Small intestine (tissue), 7 donors: ENCODE measurements around the gene HDDC3. TPM values are rescaled to one million over a fixed set of nuclear protein-coding genes. Genes with fewer than 3 reads are reported as not detected.

ENCODE experiments used
- DNase-seq, 2 donors: peaks; one replicate each; pipeline versions ENCODE4 v3.0.0 to v3.0.0-alpha.2; 2013
- FAIRE-seq: peaks from 2 replicates; lab custom pipeline; 2012; peaks lifted over from hg19 to GRCh38; lab: Jason Lieb, UNC
- H3K27ac ChIP-seq, 3 donors: one replicate each; pipeline ENCODE4 v1.5.1; 2013; ENCODE audit warnings: low read length in 2 of 3, mild to moderate bottlenecking in 2 of 3, control low read depth in 1 of 3, inconsistent platforms in 1 of 3, low read depth in 1 of 3, moderate library complexity in 1 of 3
- H3K27me3 ChIP-seq, 3 donors: one replicate each; pipeline ENCODE4 v1.6.1; 2013; ENCODE audit warnings: low read length in 3 of 3, inconsistent platforms in 1 of 3; ENCODE audit not compliant: control insufficient read depth in 3 of 3, insufficient read depth in 3 of 3
- H3K36me3 ChIP-seq, 3 donors: one replicate each; pipeline ENCODE4 v1.6.1; 2013; ENCODE audit warnings: low read length in 3 of 3, inconsistent platforms in 1 of 3, low read depth in 1 of 3, mild to moderate bottlenecking in 1 of 3, moderate library complexity in 1 of 3; ENCODE audit not compliant: control insufficient read depth in 3 of 3, insufficient read depth in 2 of 3
- H3K4me1 ChIP-seq, 3 donors: one replicate each; pipeline ENCODE4 v1.6.1; 2013; ENCODE audit warnings: low read length in 2 of 3, inconsistent platforms in 1 of 3, low read depth in 1 of 3, mild to moderate bottlenecking in 1 of 3, moderate library complexity in 1 of 3; ENCODE audit not compliant: control insufficient read depth in 3 of 3, insufficient read depth in 2 of 3
- H3K4me3 ChIP-seq, 3 donors: one replicate each; pipeline ENCODE4 v1.5.1; 2013; ENCODE audit warnings: low read length in 3 of 3, control low read depth in 1 of 3, inconsistent platforms in 1 of 3, low read depth in 1 of 3, mild to moderate bottlenecking in 1 of 3, moderate library complexity in 1 of 3
- H3K9me3 ChIP-seq, 2 donors: one replicate each; pipeline ENCODE4 v1.6.1; 2013; ENCODE audit warnings: low read depth in 1 of 2, low read length in 1 of 2; ENCODE audit not compliant: control insufficient read depth in 2 of 2, insufficient read depth in 1 of 2
- WGBS, 3 donors: extraction: QIAGEN DNeasy Blood & Tissue Kit; methylation state at CpG; one replicate each; pipeline ENCODE4 v1.1.7; 2013; 5-methylcytosine and 5-hydroxymethylcytosine counted together
- polyA plus RNA-seq, 4 donors: library from polyadenylated mRNA; stranded (reverse) in 3 of 4; unstranded in 1 of 4; fragments of 200-250 nt in 3 of 4; fragments of 120-200 nt in 1 of 4; gene quantifications; one replicate each; pipeline versions ENCODE4 v1.2.1 to v1.2.3, GENCODE V29; 2013
- donor health status: healthy with polysubstance abuse.
- donor health status: control.
- donor health status: control.
- donor health status: Bipolar disorder and iron deficiency.
- donor health status: healthy.

The HDDC3 gene
- polyA plus RNA-seq, 4 donors = 21.1 to 33.0 (median 27.2) TPM

- H3K36me3 ChIP-seq = peaks cover 6 to 77% (median 16%) of the 10 kb centered on the region in 3 donors
- H3K27me3 ChIP-seq = no peaks in the 10 kb centered on the region
- WGBS, 3 donors = 96 to 99% (median 97%) methylated on average over 6 of the region's 6 CpGs
- DNase-seq (no peak), FAIRE-seq (no peak)
- no peaks in the 10 kb centered on the region for H3K9me3 ChIP-seq
- H3K27ac ChIP-seq = no peak overlapping the region
- peaks cover 0 to 5% (median 2%) of the 10 kb centered on the region in 3 donors for H3K4me1 ChIP-seq
- H3K4me3 ChIP-seq = no peak overlapping the region
These were observed 18.3 kb upstream of the HDDC3 start for GRCh38 chr15:90950676-90951075.

- H3K4me1 ChIP-seq = no peaks in the 10 kb centered on the region
- no peak overlapping the region for H3K4me3 ChIP-seq
- no peak for FAIRE-seq
- no peaks in the 10 kb centered on the region for H3K9me3 ChIP-seq
- 95 to 97% (median 96%) methylated on average over 21 to 23 of the region's 23 CpGs for WGBS, 3 donors
- no peak overlapping the region for H3K27ac ChIP-seq
- H3K36me3 ChIP-seq = peaks cover 7 to 79% (median 16%) of the 10 kb centered on the region in 3 donors
- H3K27me3 ChIP-seq = no peaks in the 10 kb centered on the region
- DNase-seq = no peak
These were observed 17.8 kb upstream of the HDDC3 start for GRCh38 chr15:90949979-90950675.

- Histone ChIP-seq H3K27me3 (no peaks in the 10 kb centered on the region), H3K4me3 (no peak overlapping the region), H3K9me3 (no peaks in the 10 kb centered on the region), H3K27ac (no peak overlapping the region), H3K36me3 (peaks cover 12 to 89% (median 23%) of the 10 kb centered on the region in 3 donors), H3K4me1 (no peaks in the 10 kb centered on the region)
- no peak for DNase-seq
- WGBS, 3 donors = 92 to 98% (median 96%) methylated on average over 8 of the region's 8 CpGs
- no peak for FAIRE-seq
These were observed 16.2 kb upstream of the HDDC3 start for GRCh38 chr15:90948506-90948905.

- WGBS, 3 donors = 88 to 95% (median 93%) methylated on average over 18 of the region's 18 CpGs
- no peaks in the 10 kb centered on the region for H3K9me3 ChIP-seq
- no peaks in the 10 kb centered on the region for H3K27me3 ChIP-seq
- DNase-seq (no peak), FAIRE-seq (no peak)
- no peaks in the 10 kb centered on the region for H3K4me1 ChIP-seq
- peaks cover 17 to 89% (median 29%) of the 10 kb centered on the region in 3 donors for H3K36me3 ChIP-seq
- H3K4me3 ChIP-seq = no peak overlapping the region
- H3K27ac ChIP-seq = no peak overlapping the region
These were observed 15.4 kb upstream of the HDDC3 start for GRCh38 chr15:90947577-90948357.

GRCh38 chr15:90946941-90947576 is 14.7 kb upstream of the HDDC3 start:
- Histone ChIP-seq H3K27me3 (no peaks in the 10 kb centered on the region), H3K4me1 (no peaks in the 10 kb centered on the region), H3K27ac (no peak overlapping the region), H3K4me3 (no peak overlapping the region), H3K36me3 (peaks cover 23 to 89% (median 34%) of the 10 kb centered on the region in 3 donors), H3K9me3 (no peaks in the 10 kb centered on the region)
- DNase-seq (no peak), FAIRE-seq (no peak)
- 88 to 90% (median 89%) methylated on average over 8 of the region's 8 CpGs for WGBS, 3 donors

- WGBS, 3 donors = 91 to 96% (median 94%) methylated on average over 16 of the region's 16 CpGs
- H3K27me3 ChIP-seq = no peaks in the 10 kb centered on the region
- no peak for FAIRE-seq
- H3K4me1 ChIP-seq = no peaks in the 10 kb centered on the region
- no peak for DNase-seq
- peaks cover 24 to 88% (median 34%) of the 10 kb centered on the region in 3 donors for H3K36me3 ChIP-seq
- no peak overlapping the region for H3K27ac ChIP-seq
- H3K4me3 ChIP-seq = no peak overlapping the region
- H3K9me3 ChIP-seq = no peaks in the 10 kb centered on the region
These were observed 14.2 kb upstream of the HDDC3 start for GRCh38 chr15:90946538-90946937.

- peaks cover 29 to 89% (median 37%) of the 10 kb centered on the region in 3 donors for H3K36me3 ChIP-seq
- H3K4me1 ChIP-seq = no peaks in the 10 kb centered on the region
- 86 to 97% (median 95%) methylated on average over 7 of the region's 7 CpGs for WGBS, 3 donors
- no peak overlapping the region for H3K27ac ChIP-seq
- H3K4me3 ChIP-seq = no peak overlapping the region
- no peaks in the 10 kb centered on the region for H3K27me3 ChIP-seq
- no peaks in the 10 kb centered on the region for H3K9me3 ChIP-seq
- FAIRE-seq = no peak
- no peak for DNase-seq
These were observed 12.7 kb upstream of the HDDC3 start for GRCh38 chr15:90945091-90945490.

- no peaks in the 10 kb centered on the region for H3K4me1 ChIP-seq
- H3K27ac ChIP-seq = no peak overlapping the region
- no peak overlapping the region for H3K4me3 ChIP-seq
- H3K9me3 ChIP-seq = no peaks in the 10 kb centered on the region
- no peaks in the 10 kb centered on the region for H3K27me3 ChIP-seq
- DNase-seq = no peak
- no peak for FAIRE-seq
- H3K36me3 ChIP-seq = peaks cover 29 to 87% (median 30%) of the 10 kb centered on the region in 3 donors
- 85 to 92% (median 92%) methylated on average over 12 of the region's 12 CpGs for WGBS, 3 donors
These were observed 10.2 kb upstream of the HDDC3 start for GRCh38 chr15:90942354-90943120.
